Neural progenitor cell (in vitro differentiated cells): ENCODE data around the gene GAB2.

Experiments
- CTCF ChIP-seq: fragments of 200-600 bp; sonication (generic); IDR thresholded peaks from 2 replicates; pipeline ENCODE4 v1.5.1; 2017; ENCODE audit warnings: antibody characterized with exemption, mild to moderate bottlenecking
- EZH2phosphoT487 ChIP-seq: fragments of 200-600 bp; sonication (generic); IDR thresholded peaks from 2 replicates; pipeline ENCODE4 v1.6.1; 2017; ENCODE audit warnings: antibody characterized with exemption

GRCh38 chr11:78319453-78319955 is 98.1 kb downstream of the GAB2 start:
- TF ChIP-seq CTCF (no peak), EZH2phosphoT487 (no peak)
